H9 (cell line): ENCODE results near the gene IFFO2. TPM values are rescaled to one million over a fixed set of nuclear protein-coding genes. Genes with fewer than 3 reads are reported as not detected.

Source experiments
- DNase-seq: peaks from one replicate; pipeline ENCODE4 v3.0.0-alpha.2; 2017
- H2AFZ ChIP-seq: one replicate; pipeline ENCODE4 v1.6.1; 2013; ENCODE audit warnings: mild to moderate bottlenecking, low read length, control low read depth, moderate library complexity
- H2AK5ac ChIP-seq: 2 replicates; pipeline ENCODE4 v1.6.1; 2013; ENCODE audit warnings: low read length, control low read depth, mixed read lengths; ENCODE audit not compliant: insufficient read length
- H2BK120ac ChIP-seq: one replicate; pipeline ENCODE4 v1.6.1; 2013; ENCODE audit warnings: low read depth, mild to moderate bottlenecking, low read length, control low read depth, inconsistent platforms; ENCODE audit not compliant: poor library complexity, severe bottlenecking
- H2BK12ac ChIP-seq: 2 replicates; pipeline ENCODE4 v1.6.1; 2013; ENCODE audit warnings: low read length, control low read depth, mixed read lengths, low read depth; ENCODE audit not compliant: insufficient read length
- H2BK15ac ChIP-seq: 2 replicates; pipeline ENCODE4 v1.6.1; 2013; ENCODE audit warnings: low read depth, low read length, control low read depth
- H2BK20ac ChIP-seq: one replicate; pipeline ENCODE4 v1.6.1; 2013; ENCODE audit warnings: low read depth, mild to moderate bottlenecking, low read length, control low read depth, inconsistent platforms; ENCODE audit not compliant: poor library complexity, severe bottlenecking
- H2BK5ac ChIP-seq: 2 replicates; pipeline ENCODE4 v1.6.1; 2013; ENCODE audit warnings: low read length, control low read depth, mixed read lengths; ENCODE audit not compliant: insufficient read length
- H3K14ac ChIP-seq: 2 replicates; pipeline ENCODE4 v1.6.1; 2013; ENCODE audit warnings: low read length, control low read depth; ENCODE audit not compliant: insufficient read depth
- H3K18ac ChIP-seq: 2 replicates; pipeline ENCODE4 v1.6.1; 2013; ENCODE audit warnings: low read depth, mild to moderate bottlenecking, mixed read lengths, low read length, control low read depth; ENCODE audit not compliant: insufficient read length
- H3K23ac ChIP-seq: 2 replicates; pipeline ENCODE4 v1.6.1; 2013; ENCODE audit warnings: low read length, control low read depth, mixed read lengths, low read depth; ENCODE audit not compliant: insufficient read length
- H3K23me2 ChIP-seq: 2 replicates; pipeline ENCODE4 v1.6.1; 2013; ENCODE audit warnings: low read depth, mild to moderate bottlenecking, mixed read lengths, low read length, control low read depth; ENCODE audit not compliant: insufficient read length, poor library complexity, severe bottlenecking
- H3K27ac ChIP-seq: 2 replicates; pipeline ENCODE4 v1.5.1; 2013; ENCODE audit warnings: low read length, control low read depth, mixed read lengths, low read depth; ENCODE audit not compliant: insufficient read length
- H3K27me3 ChIP-seq: 2 replicates; pipeline ENCODE4 v1.6.1; 2013; ENCODE audit warnings: low read length, control low read depth, inconsistent platforms; ENCODE audit not compliant: insufficient read depth
- H3K4ac ChIP-seq: 2 replicates; pipeline ENCODE4 v1.6.1; 2013; ENCODE audit warnings: low read depth, mild to moderate bottlenecking, control low read depth, inconsistent platforms, low read length, moderate library complexity
- H3K4me1 ChIP-seq: 2 replicates; pipeline ENCODE4 v1.6.1; 2013; ENCODE audit warnings: low read length, control low read depth, inconsistent platforms; ENCODE audit not compliant: insufficient read depth
- H3K4me2 ChIP-seq: 2 replicates; pipeline ENCODE4 v1.6.1; 2013; ENCODE audit warnings: low read length, control low read depth, mixed read lengths; ENCODE audit not compliant: insufficient read length, insufficient read depth
- H3K56ac ChIP-seq: 2 replicates; pipeline ENCODE4 v1.6.1; 2013; ENCODE audit warnings: low read depth, mild to moderate bottlenecking, mixed read lengths, low read length, control low read depth; ENCODE audit not compliant: insufficient read length
- H3K79me1 ChIP-seq: 2 replicates; pipeline ENCODE4 v1.6.1; 2013; ENCODE audit warnings: low read depth, mild to moderate bottlenecking, moderate library complexity, low read length, control low read depth, inconsistent platforms; ENCODE audit not compliant: insufficient read depth, poor library complexity, severe bottlenecking
- H3K79me2 ChIP-seq: 2 replicates; pipeline ENCODE4 v1.6.1; 2013; ENCODE audit warnings: low read length, control low read depth, inconsistent platforms; ENCODE audit not compliant: insufficient read depth
- H3K9ac ChIP-seq: 2 replicates; pipeline ENCODE4 v1.6.1; 2013; ENCODE audit warnings: low read length, control low read depth, mixed read lengths; ENCODE audit not compliant: insufficient read length; ENCODE audit errors: extremely low read depth
- H3K9me3 ChIP-seq: one replicate; pipeline ENCODE4 v1.6.1; 2013; ENCODE audit warnings: low read depth, low read length, inconsistent platforms; ENCODE audit not compliant: control insufficient read depth
- H3T11ph ChIP-seq: one replicate; pipeline ENCODE4 v1.6.1; 2013; ENCODE audit warnings: mild to moderate bottlenecking, low read length, control low read depth, inconsistent platforms
- H4K20me1 ChIP-seq: one replicate; pipeline ENCODE4 v1.6.1; 2013; ENCODE audit not compliant: control insufficient read depth, insufficient read length, insufficient read depth
- H4K5ac ChIP-seq: 2 replicates; pipeline ENCODE4 v1.6.1; 2013; ENCODE audit warnings: low read depth, mild to moderate bottlenecking, mixed read lengths, low read length, control low read depth; ENCODE audit not compliant: insufficient read length
- H4K8ac ChIP-seq: replicated peaks from 2 replicates; pipeline ENCODE4 v1.6.1; 2013; ENCODE audit warnings: low read length, control low read depth, mixed read lengths, low read depth; ENCODE audit not compliant: insufficient read length
- H4K91ac ChIP-seq: 2 replicates; pipeline ENCODE4 v1.6.1; 2013; ENCODE audit warnings: low read depth, mild to moderate bottlenecking, moderate library complexity, mixed read lengths, low read length, control low read depth; ENCODE audit not compliant: insufficient read length
- H3K27ac Mint-ChIP-seq, 3 experiments: 2 replicates in 2 of 3; 3 replicates in 1 of 3; pipeline ENCODE4 v1.8.0; 2020 to 2021; ENCODE audit warnings: mixed read lengths in 3 of 3, mild to moderate bottlenecking in 1 of 3, moderate library complexity in 1 of 3
- H3K27me3 Mint-ChIP-seq: 2 replicates; pipeline ENCODE4 v1.8.0; 2021; ENCODE audit warnings: low read depth, mild to moderate bottlenecking, moderate library complexity, mixed read lengths
- H3K36me3 Mint-ChIP-seq, 3 experiments: 2 replicates in 2 of 3; 3 replicates in 1 of 3; pipeline ENCODE4 v1.8.0; 2020 to 2021; ENCODE audit warnings: low read depth in 3 of 3, mixed read lengths in 3 of 3; ENCODE audit not compliant: insufficient read depth in 1 of 3
- H3K4me1 Mint-ChIP-seq, 2 experiments: 2 replicates each; pipeline ENCODE4 v1.8.0; 2020; ENCODE audit warnings: mixed read lengths in 2 of 2
- H3K4me3 Mint-ChIP-seq, 2 experiments: 2 replicates in 1 of 2; 3 replicates in 1 of 2; pipeline ENCODE4 v1.8.0; 2020 to 2021; ENCODE audit warnings: mild to moderate bottlenecking in 2 of 2, mixed read lengths in 2 of 2, moderate library complexity in 1 of 2
- H3K9me3 Mint-ChIP-seq, 2 experiments: 2 replicates in 1 of 2; 3 replicates in 1 of 2; pipeline ENCODE4 v1.8.0; 2020; ENCODE audit warnings: mild to moderate bottlenecking in 2 of 2, mixed read lengths in 2 of 2, moderate library complexity in 1 of 2
- WGBS: extraction: QIAGEN DNeasy Blood & Tissue Kit; methylation state at CpG from one replicate; pipeline ENCODE4 v1.1.7; 2013; ENCODE audit warnings: missing lambda C conversion rate, low lambda C conversion rate, mixed read lengths; ENCODE audit not compliant: insufficient read length; ENCODE audit errors: extremely low coverage; 5-methylcytosine and 5-hydroxymethylcytosine counted together
- total RNA-seq: library from RNA; stranded (reverse); gene quantifications from 2 replicates; pipeline ENCODE4 v1.2.1, GENCODE V29; 2021
- TF ChIP-seq, protein P1 (sequence below): fragments of 200-600 bp; sonication (generic); conservative IDR thresholded peaks from 3 replicates; pipeline ENCODE4 v1.8.0; 2021; ENCODE audit warnings: antibody characterized with exemption, mild to moderate bottlenecking

IFFO2 gene
- total RNA-seq, 1 experiment from 2014 or later: 3.6 TPM

DNA sequence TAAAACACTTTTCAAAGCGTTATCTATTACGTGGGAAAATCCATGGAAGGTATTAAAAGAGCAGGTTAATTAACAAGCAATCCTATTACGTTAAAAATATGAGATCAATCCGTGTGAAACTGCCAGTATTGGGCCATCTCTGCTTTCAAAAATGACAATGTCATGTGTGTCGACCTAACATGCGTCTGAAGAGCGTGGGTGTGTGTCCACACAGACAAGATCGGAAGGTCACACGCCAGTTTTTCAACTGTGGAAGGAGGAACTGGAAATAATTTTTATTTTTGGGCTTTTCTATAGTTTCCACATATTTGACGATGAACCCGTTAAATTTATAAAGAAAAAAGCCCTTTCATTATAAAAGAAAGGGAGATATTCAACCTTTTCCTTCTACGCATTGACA, 36.5 kb downstream of the IFFO2 start:
- H3K4me1 ChIP-seq: no peaks in the 10 kb centered on the region
- H3K27me3 ChIP-seq: no peaks in the 10 kb centered on the region
- Mint-ChIP-seq H3K27me3 (no peaks in the 10 kb centered on the region), H3K27ac (no peak overlapping the region; a peak in 1 of 7 replicates), H3K9me3 (no peaks in the 10 kb centered on the region; a peak in 1 of 5 replicates), H3K4me1 (peaks cover 13 to 23% of the 10 kb centered on the region in 2 experiments), H3K36me3 (no peaks in the 10 kb centered on the region; a peak in 1 of 7 replicates), H3K4me3 (no peak overlapping the region)
- H2BK5ac ChIP-seq: no peak overlapping the region
- H3K4me2 ChIP-seq: no peak overlapping the region
- DNase-seq: no peak
- H3K79me1 ChIP-seq: no peaks in the 10 kb centered on the region
- H2AK5ac ChIP-seq: no peak overlapping the region
- no peak overlapping the region for H3K4ac ChIP-seq
- H2BK15ac ChIP-seq: no peak overlapping the region
- no peak overlapping the region for H3K9ac ChIP-seq
- no peak overlapping the region for H3K18ac ChIP-seq
- H3K23ac ChIP-seq: no peak overlapping the region
- no peak overlapping the region for H2BK12ac ChIP-seq
- H3T11ph ChIP-seq: no peak overlapping the region
- no peak overlapping the region for H4K8ac ChIP-seq
- no peaks in the 10 kb centered on the region for H3K23me2 ChIP-seq
- no peaks in the 10 kb centered on the region for H4K20me1 ChIP-seq
- H2BK20ac ChIP-seq: no peak overlapping the region
- H2AFZ ChIP-seq: no peak overlapping the region
- WGBS: no CpG with 5 or more reads among the region's 12 CpGs
- H3K14ac ChIP-seq: no peak overlapping the region
- H3K27ac ChIP-seq: no peak overlapping the region
- TF ChIP-seq, protein P1, sequence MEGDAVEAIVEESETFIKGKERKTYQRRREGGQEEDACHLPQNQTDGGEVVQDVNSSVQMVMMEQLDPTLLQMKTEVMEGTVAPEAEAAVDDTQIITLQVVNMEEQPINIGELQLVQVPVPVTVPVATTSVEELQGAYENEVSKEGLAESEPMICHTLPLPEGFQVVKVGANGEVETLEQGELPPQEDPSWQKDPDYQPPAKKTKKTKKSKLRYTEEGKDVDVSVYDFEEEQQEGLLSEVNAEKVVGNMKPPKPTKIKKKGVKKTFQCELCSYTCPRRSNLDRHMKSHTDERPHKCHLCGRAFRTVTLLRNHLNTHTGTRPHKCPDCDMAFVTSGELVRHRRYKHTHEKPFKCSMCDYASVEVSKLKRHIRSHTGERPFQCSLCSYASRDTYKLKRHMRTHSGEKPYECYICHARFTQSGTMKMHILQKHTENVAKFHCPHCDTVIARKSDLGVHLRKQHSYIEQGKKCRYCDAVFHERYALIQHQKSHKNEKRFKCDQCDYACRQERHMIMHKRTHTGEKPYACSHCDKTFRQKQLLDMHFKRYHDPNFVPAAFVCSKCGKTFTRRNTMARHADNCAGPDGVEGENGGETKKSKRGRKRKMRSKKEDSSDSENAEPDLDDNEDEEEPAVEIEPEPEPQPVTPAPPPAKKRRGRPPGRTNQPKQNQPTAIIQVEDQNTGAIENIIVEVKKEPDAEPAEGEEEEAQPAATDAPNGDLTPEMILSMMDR: no peak
- no peak overlapping the region for H3K56ac ChIP-seq
- H4K91ac ChIP-seq: no peak overlapping the region
- H2BK120ac ChIP-seq: no peak overlapping the region
- H3K9me3 ChIP-seq: no peaks in the 10 kb centered on the region
- H3K79me2 ChIP-seq: no peaks in the 10 kb centered on the region
- no peak overlapping the region for H4K5ac ChIP-seq
